ENCODE measurements around the gene DGKG. TPM values are rescaled to one million over a fixed set of nuclear protein-coding genes. Genes with fewer than 3 reads are reported as not detected.
A peak's percentile ranks its signal among the peaks of the same experiment; 100 is the strongest.

Gene DGKG
- total and polyA plus RNA-seq, 8 donors = 4.2 to 7.6 (median 5.5) TPM

- no peak overlapping the region for H3K27ac ChIP-seq
- no peaks in the 10 kb centered on the region for H3K9me3 ChIP-seq
- H3K4me3 ChIP-seq = no peak overlapping the region
- peaks cover 12 to 23% of the 10 kb centered on the region in 2 donors for H3K4me1 ChIP-seq
- no peak for TF ChIP-seq CTCF (IDR thresholded peaks at IDR 0.05)
- no peaks in the 10 kb centered on the region for H3K27me3 ChIP-seq
- no peaks in the 10 kb centered on the region for H3K36me3 ChIP-seq
- intact Hi-C loops (cut with DNase I) = no loop called here
- DNase-seq (peak in 1 of 4 donors; percentile 67), ATAC-seq (peak; percentile 11)
Observed at GRCh38 chr3:186210852-186211500, 151.1 kb downstream of the DGKG start.

GRCh38 chr3:186209810-186210752 is 152.0 kb downstream of the DGKG start:
- intact Hi-C loops (cut with DNase I) = no loop called here
- peaks cover 12 to 23% of the 10 kb centered on the region in 2 donors for H3K4me1 ChIP-seq
- DNase-seq (peak in 3 of 4 donors; percentile 51 to 78 (median 71)), ATAC-seq (peak; percentile 70)
- no peaks in the 10 kb centered on the region for H3K36me3 ChIP-seq
- no peaks in the 10 kb centered on the region for H3K9me3 ChIP-seq
- no peak for TF ChIP-seq CTCF (IDR thresholded peaks at IDR 0.05)
- H3K27ac ChIP-seq = peak overlapping the region; percentile 27 to 33
- no peak overlapping the region for H3K4me3 ChIP-seq
- H3K27me3 ChIP-seq = no peaks in the 10 kb centered on the region

DNA sequence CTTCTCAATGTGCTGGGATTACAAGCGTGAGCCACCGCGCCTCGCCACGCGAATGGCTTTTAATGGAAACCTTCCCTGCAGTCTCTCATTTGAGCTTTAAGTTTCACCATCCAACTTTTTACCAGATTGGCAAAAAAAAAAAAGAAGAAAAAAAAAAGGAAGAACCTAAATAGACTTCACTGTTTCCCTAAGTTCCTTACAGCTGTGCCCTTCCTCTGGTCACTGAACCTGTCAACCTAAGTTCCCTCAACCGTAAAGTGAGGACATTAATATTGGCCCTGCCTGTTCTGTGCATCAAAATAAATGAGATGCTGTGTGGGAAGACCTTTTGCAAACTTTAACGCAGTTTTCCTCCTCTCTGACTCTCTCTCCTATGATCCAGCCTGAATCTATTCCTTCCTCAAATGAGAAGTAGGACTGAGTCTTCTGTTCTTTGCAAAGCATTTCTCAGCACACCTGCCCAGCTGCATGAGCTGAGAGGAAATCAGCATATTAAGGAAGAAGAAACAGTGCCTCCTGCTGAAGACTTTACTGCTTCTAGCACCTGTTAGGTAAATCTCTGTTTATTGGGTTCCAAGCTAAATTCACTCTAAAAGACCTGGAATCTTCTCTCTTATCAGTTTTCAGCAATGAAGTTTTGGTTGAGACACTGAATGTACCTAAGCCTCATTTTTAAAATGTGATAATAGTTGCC is 153.6 kb downstream of the DGKG start:
- Histone ChIP-seq H3K27ac (peak overlapping the region in 1 of 2 donors; percentile 41), H3K27me3 (no peaks in the 10 kb centered on the region), H3K36me3 (peaks cover 0 to 4% of the 10 kb centered on the region in 2 donors), H3K4me1 (peaks cover 12 to 23% of the 10 kb centered on the region in 2 donors), H3K4me3 (no peak overlapping the region), H3K9me3 (no peaks in the 10 kb centered on the region)
- intact Hi-C loops (cut with DNase I) = no loop called here
- no peak for TF ChIP-seq CTCF (IDR thresholded peaks at IDR 0.05)
- DNase-seq = no peak
- ATAC-seq = no peak

DNA sequence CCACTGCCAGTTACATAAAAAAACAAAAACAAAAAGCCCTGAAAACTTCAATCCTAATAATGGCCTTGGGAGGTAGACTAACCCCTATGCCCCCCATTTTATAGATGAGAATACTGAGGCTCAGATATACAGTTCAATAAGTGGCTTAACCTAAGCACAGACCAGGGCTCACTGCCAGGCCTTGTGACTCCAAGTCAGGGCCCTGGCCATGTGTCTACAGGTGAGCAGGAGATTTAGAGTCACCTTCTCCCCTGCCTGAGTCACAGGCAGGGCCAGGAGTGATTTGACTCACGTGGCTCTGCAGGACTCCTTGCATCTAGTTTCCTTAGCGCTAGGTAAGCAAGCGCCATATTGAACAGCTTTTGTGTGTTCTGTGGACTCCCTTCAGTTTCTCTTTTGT is 154.5 kb downstream of the DGKG start:
- intact Hi-C loops (cut with DNase I) = no loop called here
- no peak overlapping the region for H3K27ac ChIP-seq
- DNase-seq (no peak), ATAC-seq (no peak)
- H3K36me3 ChIP-seq = peaks cover 0 to 4% of the 10 kb centered on the region in 2 donors
- TF ChIP-seq CTCF (IDR thresholded peaks at IDR 0.05) = no peak
- no peaks in the 10 kb centered on the region for H3K27me3 ChIP-seq
- no peak overlapping the region for H3K4me3 ChIP-seq
- no peaks in the 10 kb centered on the region for H3K9me3 ChIP-seq
- H3K4me1 ChIP-seq = peaks cover 12 to 23% of the 10 kb centered on the region in 2 donors

Data from left lung (tissue), 10 donors.